IMR-90 (cell line): Measurements from ENCODE around the gene HHIPL1. TPM values are rescaled to one million over a fixed set of nuclear protein-coding genes. Genes with fewer than 3 reads are reported as not detected.
A peak's percentile ranks its signal among the peaks of the same experiment; 100 is the strongest.

Source experiments
- ATAC-seq: fragments of 200-7000 bp; cut with Tn5 transposase; 2 replicates; pipeline ENCODE4 v1.9.1; 2020; ENCODE audit warnings: low read depth, mild to moderate bottlenecking, moderate library complexity
- BruUV-seq: library from RNA; stranded (reverse); fragments of 400-500 nt; replicated peaks from 2 replicates; lab custom pipeline; 2021; lab: Mats Ljungman, UMichigan
- CTCF ChIA-PET: fragments of 300-600 bp; formaldehyde crosslinking; extraction: SDS; loops from one replicate; lab custom pipeline; 2021; ENCODE audit warnings: antibody characterized with exemption; lab: Yijun Ruan, JAX
- POLR2A ChIA-PET: fragments of 300-600 bp; sonication (Branson Sonifier 250); formaldehyde crosslinking; loops from one replicate; lab custom pipeline; 2022; ENCODE audit warnings: antibody characterized with exemption; ENCODE audit not compliant: unreplicated experiment; lab: Charles Lee
- DNase-seq: peaks from one replicate; pipeline ENCODE4 v3.0.0; 2013
- H2AFZ ChIP-seq: replicated peaks from 2 replicates; pipeline ENCODE3; 2013; ENCODE audit warnings: low read length, mild to moderate bottlenecking; ENCODE audit not compliant: poor library complexity
- H2AK5ac ChIP-seq: 2 replicates; pipeline ENCODE4 v1.6.1; 2013; ENCODE audit warnings: low read depth, low read length, inconsistent platforms
- H2AK9ac ChIP-seq: replicated peaks from 2 replicates; pipeline ENCODE3; 2013; ENCODE audit warnings: mild to moderate bottlenecking, low read depth, low read length, moderate library complexity; ENCODE audit not compliant: poor library complexity
- H2BK120ac ChIP-seq: 2 replicates; pipeline ENCODE4 v1.6.1; 2013; ENCODE audit warnings: low read depth, low read length, inconsistent platforms
- H2BK15ac ChIP-seq: 3 replicates; pipeline ENCODE4 v1.6.1; 2013; ENCODE audit warnings: low read depth, low read length, inconsistent platforms
- H2BK20ac ChIP-seq: 2 replicates; pipeline ENCODE4 v1.6.1; 2013; ENCODE audit warnings: low read depth, mild to moderate bottlenecking, inconsistent platforms, low read length, moderate library complexity
- H2BK5ac ChIP-seq: 2 replicates; pipeline ENCODE4 v1.6.1; 2013; ENCODE audit warnings: mild to moderate bottlenecking, low read depth, low read length, inconsistent platforms; ENCODE audit not compliant: poor library complexity, severe bottlenecking
- H3K14ac ChIP-seq: replicated peaks from 2 replicates; pipeline ENCODE4 v1.6.1; 2013; ENCODE audit warnings: low read depth, low read length, inconsistent platforms
- H3K18ac ChIP-seq: 2 replicates; pipeline ENCODE4 v1.6.1; 2013; ENCODE audit warnings: low read depth, low read length, control low read depth
- H3K23ac ChIP-seq: 2 replicates; pipeline ENCODE4 v1.6.1; 2013; ENCODE audit warnings: low read depth, low read length, inconsistent platforms
- H3K27ac ChIP-seq: 2 replicates; pipeline ENCODE4 v1.5.1; 2013; ENCODE audit warnings: mild to moderate bottlenecking, control low read depth, low read length; ENCODE audit not compliant: insufficient read depth
- H3K27me3 ChIP-seq: 2 replicates; pipeline ENCODE4 v1.6.1; 2013; ENCODE audit warnings: low read length; ENCODE audit not compliant: control insufficient read depth, insufficient read depth
- H3K36me3 ChIP-seq: 2 replicates; pipeline ENCODE4 v1.6.1; 2013; ENCODE audit warnings: low read length, mixed read lengths; ENCODE audit not compliant: control insufficient read depth, insufficient read depth
- H3K4ac ChIP-seq: 2 replicates; pipeline ENCODE4 v1.6.1; 2013; ENCODE audit warnings: low read depth, low read length, inconsistent platforms
- H3K4me1 ChIP-seq: 2 replicates; pipeline ENCODE4 v1.6.1; 2013; ENCODE audit warnings: low read length, mixed read lengths; ENCODE audit not compliant: control insufficient read depth, insufficient read depth
- H3K4me2 ChIP-seq: 2 replicates; pipeline ENCODE4 v1.6.1; 2013; ENCODE audit warnings: low read depth, mild to moderate bottlenecking, control low read depth, low read length, moderate library complexity
- H3K4me3 ChIP-seq: 2 replicates; pipeline ENCODE4 v1.5.1; 2013; ENCODE audit warnings: low read depth, mild to moderate bottlenecking, control low read depth, low read length, moderate library complexity; ENCODE audit not compliant: insufficient read depth
- H3K56ac ChIP-seq: 2 replicates; pipeline ENCODE4 v1.6.1; 2013; ENCODE audit warnings: low read length, inconsistent platforms; ENCODE audit not compliant: insufficient read depth; ENCODE audit errors: extremely low read depth
- H3K79me1 ChIP-seq, 2 experiments: 2 replicates each; pipeline ENCODE4 v1.6.1; 2013; ENCODE audit warnings: low read length in 2 of 2, inconsistent platforms in 1 of 2, low read depth in 1 of 2
- H3K9ac ChIP-seq: 2 replicates; pipeline ENCODE4 v1.6.1; 2013; ENCODE audit warnings: low read depth, low read length, control low read depth
- H3K9me1 ChIP-seq: 2 replicates; pipeline ENCODE4 v1.6.1; 2013; ENCODE audit warnings: low read length, inconsistent platforms; ENCODE audit not compliant: insufficient read depth
- H3K9me3 ChIP-seq: 2 replicates; pipeline ENCODE4 v1.6.1; 2013; ENCODE audit warnings: low read length; ENCODE audit not compliant: control insufficient read depth, insufficient read depth
- H4K20me1 ChIP-seq: 2 replicates; pipeline ENCODE4 v1.6.1; 2013; ENCODE audit warnings: low read length, inconsistent platforms; ENCODE audit not compliant: insufficient read depth
- H4K5ac ChIP-seq: 2 replicates; pipeline ENCODE4 v1.6.1; 2013; ENCODE audit warnings: mild to moderate bottlenecking, low read depth, low read length, control low read depth
- H4K8ac ChIP-seq, 2 experiments: 2 replicates each; pipeline ENCODE4 v1.6.1; 2013; ENCODE audit warnings: low read depth in 2 of 2, low read length in 2 of 2, control low read depth in 1 of 2, inconsistent platforms in 1 of 2
- H4K91ac ChIP-seq: 2 replicates; pipeline ENCODE4 v1.6.1; 2013; ENCODE audit warnings: low read depth, low read length, inconsistent platforms; ENCODE audit not compliant: insufficient read depth
- MAFK ChIP-seq: IDR thresholded peaks from 2 replicates; pipeline ENCODE4 v1.6.1; 2012; ENCODE audit warnings: low read depth, low read length, improper control_type of control experiment
- MAZ ChIP-seq: IDR thresholded peaks from 2 replicates; pipeline ENCODE4 v1.6.1; 2012; ENCODE audit warnings: low read depth, mild to moderate bottlenecking, low read length, improper control_type of control experiment, moderate library complexity, borderline replicate concordance
- RCOR1 ChIP-seq: IDR thresholded peaks from 2 replicates; pipeline ENCODE4 v1.6.1; 2012; ENCODE audit warnings: mild to moderate bottlenecking, low read length, improper control_type of control experiment; ENCODE audit not compliant: insufficient replicate concordance
- WGBS, 2 experiments: methylation state at CpG; one replicate each; pipeline versions ENCODE4 v1.1.5 to v1.1.7; 2013; ENCODE audit warnings: missing lambda C conversion rate in 2 of 2; ENCODE audit not compliant: insufficient read length in 1 of 2; ENCODE audit errors: extremely low coverage in 2 of 2; 5-methylcytosine and 5-hydroxymethylcytosine counted together
- dilution Hi-C: fragments of 300-500 bp; cut with HindIII; formaldehyde crosslinking; loops from one replicate; pipeline ENCODE4 v1.14.3; 2018; ENCODE audit warnings: low sequenced_read_pairs; ENCODE audit not compliant: unreplicated experiment
- in situ Hi-C: fragments of 300-500 bp; cut with MboI; formaldehyde crosslinking; loops from 3 replicates; pipeline ENCODE4 v1.14.3; 2019; ENCODE audit warnings: low sequenced_read_pairs, inconsistent platforms, mixed read lengths
- intact Hi-C: fragments of 100-400 bp; cut with micrococcal nuclease; formaldehyde crosslinking; loops from 2 replicates; pipeline ENCODE4 v1.10.0; 2022
- polyA plus RNA-seq, 3 experiments: library from polyadenylated mRNA; depleted of rRNA; stranded (reverse); fragments of >200 nt; gene quantifications; 2 replicates each; pipeline ENCODE4 v1.2.3, GENCODE V29; 2012; ENCODE audit warnings: low replicate concordance in 1 of 3
- total RNA-seq: library from RNA; depleted of rRNA; stranded (reverse); fragments of >200 nt; gene quantifications from 2 replicates; pipeline ENCODE4 v1.2.3, GENCODE V29; 2012

Gene HHIPL1
- total and polyA plus RNA-seq, 2 of the 4 experiments (the other 2 are of a cell fraction): 0.65 to 0.72 TPM

GRCh38 chr14:99602054-99602787, 42.7 kb upstream of the HHIPL1 start:
- no CpG with 5 or more reads among the region's 18 CpGs for WGBS, 2 experiments
- dilution Hi-C loops: no loop called here
- ChIA-PET POLR2A (no interaction called here), CTCF (interaction anchor here (0.6 to 1.5 kb wide), 2 partner anchors 80 to 165 kb away, joined by 3 read pairs; no protein-coding TSS in a partner anchor)
- H2BK5ac ChIP-seq: peak overlapping the region; percentile 44
- H3K56ac ChIP-seq: peak overlapping the region; percentile 67; the same call in 1 of the 2 replicates
- TF ChIP-seq RCOR1 (peak; percentile 25), MAZ (no peak; the same call in 1 of the 2 replicates), MAFK (no peak)
- H3K14ac ChIP-seq: peak overlapping the region; percentile 87
- peaks cover 21 to 74% of the 10 kb centered on the region in 2 experiments; a peak in 3 of 4 replicates for H3K79me1 ChIP-seq
- peaks cover 16% of the 10 kb centered on the region for H3K4me1 ChIP-seq
- peak overlapping the region; percentile 72 for H2AK5ac ChIP-seq
- in situ Hi-C loops: no loop called here
- intact Hi-C loops: no loop called here
- H3K9me3 ChIP-seq: no peaks in the 10 kb centered on the region
- peak overlapping the region; percentile 85 for H3K4me2 ChIP-seq
- H2BK15ac ChIP-seq: 0 out of 3 replicates have a peak overlapping the region, but pooled peaks have one; percentile 19
- peak overlapping the region; percentile 93 for H2AK9ac ChIP-seq
- peak overlapping the region; percentile 53 for H2AFZ ChIP-seq
- peak overlapping the region; percentile 69 for H3K4me3 ChIP-seq
- peak overlapping the region; percentile 72 for H3K4ac ChIP-seq
- peak overlapping the region; percentile 56 for H3K27ac ChIP-seq
- ATAC-seq: no peak
- peak overlapping the region; percentile 58 for H2BK120ac ChIP-seq
- no peaks in the 10 kb centered on the region for H3K27me3 ChIP-seq
- H3K9ac ChIP-seq: peak overlapping the region; percentile 64
- H3K9me1 ChIP-seq: peaks cover 19% of the 10 kb centered on the region
- no peaks in the 10 kb centered on the region for H3K36me3 ChIP-seq
- peak overlapping the region; percentile 55 for H2BK20ac ChIP-seq
- no peak overlapping the region for H4K5ac ChIP-seq
- BruUV-seq: no TSS peak
- H4K8ac ChIP-seq: peak overlapping the region; percentile 30 to 44; a peak in 2 of 4 replicates
- H4K20me1 ChIP-seq: peaks cover 46% of the 10 kb centered on the region
- peak overlapping the region; percentile 83 for H3K23ac ChIP-seq
- peak; percentile 37 for DNase-seq
- H3K18ac ChIP-seq: peak overlapping the region; percentile 8; the same call in 1 of the 2 replicates
- peak overlapping the region; percentile 59 for H4K91ac ChIP-seq
